ELR (cell line): ENCODE data around the gene GABBR2.

Experiments used
- DNase-seq: peaks from one replicate; pipeline ENCODE4 v3.0.0-alpha.2; 2015; ENCODE audit warnings: low read depth

The GABBR2 gene

GRCh38 chr9:98627296-98627695 is 81.4 kb downstream of the GABBR2 start:
- DNase-seq, result peak; percentile 50

DNA sequence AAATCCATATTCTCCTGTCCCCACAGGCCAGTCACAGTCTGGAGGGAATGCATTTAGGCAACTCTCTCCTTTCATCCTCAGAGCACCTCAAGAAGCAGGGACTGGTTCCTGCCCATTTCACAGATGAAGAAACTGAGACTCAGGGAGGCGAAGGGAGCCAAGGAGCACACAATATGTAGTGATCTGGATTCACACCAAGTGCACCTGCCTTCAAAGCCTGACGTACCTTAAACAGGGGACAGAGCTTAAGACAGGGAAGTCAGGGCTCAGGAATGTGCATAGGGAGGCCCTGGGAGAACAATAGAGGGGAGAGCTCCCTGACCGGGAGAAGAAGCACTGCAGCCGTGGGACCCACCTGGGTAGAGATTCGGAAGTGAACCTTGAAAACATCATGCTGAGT is 83.0 kb downstream of the GABBR2 start:
- no peak for DNase-seq

GRCh38 chr9:98619788-98620187 is 88.9 kb downstream of the GABBR2 start:
- DNase-seq, result no peak

- DNase-seq, result no peak
Measured at GRCh38 chr9:98615633-98616032, 93.1 kb downstream of the GABBR2 start.

GRCh38 chr9:98614941-98615340 is 93.8 kb downstream of the GABBR2 start:
- peak; percentile 20 for DNase-seq

GRCh38 chr9:98612061-98612752 is 96.5 kb downstream of the GABBR2 start:
- DNase-seq, result no peak

DNA sequence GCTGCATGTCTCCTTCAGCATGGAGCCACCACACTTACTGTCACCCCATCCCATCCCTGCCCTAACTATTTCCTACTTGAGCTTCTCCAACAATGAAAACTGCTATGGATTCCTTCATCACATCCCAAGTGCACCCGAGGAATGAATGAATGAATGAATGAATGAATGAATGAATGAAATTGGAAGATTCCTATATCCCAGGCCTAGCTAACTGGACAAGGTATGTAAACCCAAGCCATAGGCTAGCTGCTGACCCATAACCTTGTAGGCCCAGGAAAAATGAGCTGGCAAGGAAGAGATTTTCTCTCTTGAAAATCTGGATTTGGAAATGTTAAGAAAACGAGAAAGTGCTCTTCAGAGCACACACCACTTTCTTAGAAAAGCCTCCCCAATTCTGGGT is 97.4 kb downstream of the GABBR2 start:
- no peak for DNase-seq

DNA sequence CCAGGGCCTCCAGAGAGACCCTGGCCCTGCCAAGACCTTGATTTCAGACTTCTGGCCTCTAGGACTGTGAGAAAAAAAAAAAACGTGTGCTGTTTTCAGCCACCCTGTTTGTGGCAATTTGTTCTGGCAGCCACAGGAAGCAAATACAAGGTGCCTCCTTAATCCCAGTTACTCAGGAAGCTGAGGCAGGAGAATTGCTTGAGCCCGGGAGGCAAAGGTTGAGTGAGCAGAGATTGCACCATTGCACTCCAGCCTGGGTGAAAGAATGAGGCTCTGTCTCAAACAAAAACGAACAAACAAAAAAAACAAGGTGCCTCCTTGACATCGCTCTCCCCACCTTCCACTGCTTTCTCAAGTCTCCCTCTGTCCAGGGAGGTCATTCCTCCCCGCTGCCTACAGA is 98.0 kb downstream of the GABBR2 start:
- DNase-seq, result no peak

DNA sequence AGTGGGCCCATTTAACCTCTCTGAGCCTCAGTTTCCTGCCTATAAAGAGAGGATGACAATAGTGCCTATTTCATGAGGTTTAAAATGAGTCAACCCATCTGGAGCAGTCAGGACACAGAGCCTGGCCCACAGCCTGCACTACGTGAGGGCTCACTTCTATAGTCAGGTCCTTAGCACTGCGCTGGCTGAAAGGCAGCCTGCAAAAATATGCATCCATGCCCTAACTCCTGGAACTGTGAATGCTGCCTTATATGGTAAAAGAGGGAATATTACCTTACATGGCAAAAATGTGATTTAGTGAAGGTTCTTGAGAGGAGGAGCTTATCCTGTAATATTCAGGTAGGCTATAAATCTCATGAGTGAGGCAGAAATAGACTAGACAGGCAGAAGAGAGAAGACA is 98.5 kb downstream of the GABBR2 start:
- no peak for DNase-seq

DNA sequence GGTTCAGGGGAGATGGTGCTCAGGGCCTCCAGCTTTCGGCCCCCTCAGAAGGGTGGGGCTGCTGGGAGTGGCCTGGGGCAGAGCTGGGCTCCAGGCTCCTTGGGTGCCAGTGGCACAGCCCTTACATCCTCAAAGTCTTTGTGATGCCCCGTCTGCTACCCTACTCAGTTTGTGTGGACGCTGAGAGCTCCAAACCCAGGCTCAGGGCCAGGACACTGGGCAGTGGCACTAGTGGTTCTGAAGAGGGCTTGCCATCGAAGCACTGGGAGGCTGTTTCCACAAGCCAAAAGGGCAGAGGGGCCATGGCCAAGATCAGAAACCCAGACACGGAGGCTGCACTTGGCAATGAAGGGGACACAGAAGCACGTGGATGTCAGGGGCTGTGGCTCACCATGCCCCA is 99.1 kb downstream of the GABBR2 start:
- DNase-seq, result no peak

GRCh38 chr9:98607787-98608186 is 100.9 kb downstream of the GABBR2 start:
- peak; percentile 81 for DNase-seq

- DNase-seq, result peak; percentile 16
Measured at GRCh38 chr9:98607152-98607551, 101.6 kb downstream of the GABBR2 start.

DNA sequence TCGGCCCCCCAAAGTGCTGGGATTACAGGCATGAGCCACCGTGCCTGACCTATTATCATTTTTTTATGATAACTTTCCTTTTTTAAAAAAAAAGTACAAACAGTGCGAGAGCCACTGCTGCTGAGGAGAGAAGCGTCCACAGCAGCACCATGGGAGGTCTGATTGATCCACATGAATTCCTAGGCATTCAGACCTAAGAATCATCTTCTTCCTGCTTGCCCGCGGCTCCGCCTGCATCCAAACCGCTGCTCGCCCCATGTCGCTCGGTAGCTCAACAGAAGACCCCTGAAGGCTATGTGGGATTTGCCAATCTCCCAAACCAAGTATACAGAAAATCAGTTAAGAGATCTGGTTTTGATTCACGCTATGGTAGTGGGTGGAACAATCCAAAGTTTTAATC is 102.0 kb downstream of the GABBR2 start:
- no peak for DNase-seq

GRCh38 chr9:98605116-98605515 is 103.6 kb downstream of the GABBR2 start:
- no peak for DNase-seq

GRCh38 chr9:98603821-98604383 is 104.8 kb downstream of the GABBR2 start:
- no peak for DNase-seq

DNA sequence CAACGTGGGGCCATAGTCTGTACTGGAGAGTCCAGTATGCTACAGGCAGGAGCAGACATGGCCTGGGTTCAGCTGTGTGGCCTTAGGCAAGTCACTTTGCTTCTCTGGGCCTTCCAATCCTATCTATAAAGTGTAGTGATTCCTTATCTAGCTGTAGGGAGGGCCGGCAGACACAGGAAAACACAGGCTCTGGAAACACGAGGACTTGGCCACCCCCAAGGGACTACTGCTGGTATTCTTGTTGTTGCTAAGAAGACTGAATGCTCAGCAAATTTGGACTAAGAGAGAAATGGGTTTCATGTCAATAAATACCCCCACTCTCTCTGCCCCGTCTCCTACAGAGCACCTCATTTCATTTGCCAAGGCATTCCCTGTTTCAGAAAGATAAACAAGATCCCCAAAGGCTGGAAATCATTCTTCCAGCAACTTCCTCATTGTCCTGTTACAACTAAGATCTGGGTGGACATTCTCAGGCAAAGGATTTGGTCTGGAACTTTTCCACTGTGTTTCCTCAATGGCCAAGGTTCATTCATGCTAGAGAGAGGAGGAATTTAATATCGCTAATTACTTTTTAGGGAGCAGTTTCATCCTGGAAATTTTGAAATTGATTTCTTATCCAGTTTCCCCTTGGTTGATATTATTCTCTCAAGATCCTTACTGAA is 105.8 kb downstream of the GABBR2 start:
- DNase-seq, result no peak

DNA sequence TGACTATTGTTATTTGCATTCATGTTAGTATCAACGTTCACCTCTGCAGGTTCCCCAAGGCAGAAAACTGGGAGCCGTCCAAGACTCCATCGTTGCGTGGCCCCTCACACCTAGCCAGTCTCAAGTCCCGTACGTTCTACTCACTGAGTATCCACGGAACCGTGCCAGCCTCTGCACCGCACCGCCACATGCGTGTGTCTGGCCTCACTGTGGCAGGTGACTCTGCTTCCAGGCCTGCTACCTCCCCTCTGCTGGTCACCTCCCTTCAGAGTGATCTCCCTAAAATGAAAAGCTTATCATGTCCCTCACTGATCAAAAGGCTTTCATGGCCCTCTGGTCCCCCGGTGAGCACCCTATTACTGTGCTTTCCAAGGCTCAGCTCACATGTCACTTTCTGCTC is 108.1 kb downstream of the GABBR2 start:
- no peak for DNase-seq

DNA sequence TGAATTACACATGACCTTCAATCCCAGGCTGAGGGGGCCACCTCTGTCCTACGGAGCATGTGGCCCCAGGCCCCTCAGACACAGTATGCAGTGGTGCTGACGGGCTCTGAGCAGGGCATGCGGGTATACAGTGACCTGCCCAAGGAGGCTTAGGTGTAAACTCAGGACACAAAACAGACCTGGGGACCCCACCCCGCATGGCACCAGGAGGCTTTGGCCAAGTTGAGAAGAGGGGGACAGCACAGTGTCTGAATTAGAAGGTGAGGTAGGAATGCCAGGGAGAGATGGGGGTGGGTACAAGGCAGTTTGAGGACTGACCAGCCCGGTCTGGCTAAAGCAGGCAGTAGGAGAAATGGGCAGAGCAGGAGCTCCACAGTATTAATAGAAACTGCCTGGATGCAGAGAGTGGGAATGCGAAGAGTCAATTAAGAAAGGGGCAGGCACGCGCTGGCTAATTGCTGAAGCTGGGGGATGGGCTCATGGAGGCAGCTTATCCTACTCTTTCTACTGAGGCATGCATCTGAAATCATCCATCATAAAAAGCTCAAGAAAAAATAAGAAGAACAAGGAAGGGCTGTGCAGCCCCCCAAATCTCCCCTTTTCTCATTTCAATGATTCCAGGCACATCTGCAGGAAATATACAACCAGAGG is 109.0 kb downstream of the GABBR2 start:
- DNase-seq, result no peak

DNA sequence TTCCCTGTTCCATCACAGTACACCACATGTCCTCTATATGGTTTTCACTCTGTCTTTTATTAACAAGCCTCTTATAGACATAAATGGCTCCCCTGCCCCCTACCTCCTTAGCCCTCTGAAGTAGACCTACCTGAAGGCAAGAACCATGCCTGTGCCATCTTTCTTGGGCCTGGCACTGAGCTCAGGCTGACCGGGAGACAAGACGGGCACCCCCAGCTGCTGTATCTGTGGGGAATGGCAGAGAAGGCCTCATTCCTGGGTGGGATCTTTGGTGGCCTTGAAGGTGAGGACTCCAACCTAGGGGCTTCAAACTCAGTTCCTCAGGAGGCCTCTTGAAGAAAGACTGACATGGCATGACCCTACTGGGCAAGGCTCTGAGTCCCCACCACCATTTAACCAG is 109.9 kb downstream of the GABBR2 start:
- DNase-seq, result no peak

- DNase-seq, result no peak
Measured at GRCh38 chr9:98597236-98597771, 111.4 kb downstream of the GABBR2 start.

- no peak for DNase-seq
Measured at GRCh38 chr9:98596486-98596885, 112.2 kb downstream of the GABBR2 start.

- DNase-seq, result no peak
Measured at GRCh38 chr9:98594546-98595160, 114.1 kb downstream of the GABBR2 start.
